Stomach (tissue), 4 donors: ENCODE data around the gene PRKCA.

Source experiments
- CTCF ChIP-seq, 7 experiments: fragments of 450-650 bp in 4 of 7; fragments of 200-600 bp in 3 of 7; sonication (generic) in 3 of 7; IDR thresholded peaks; one replicate each; pipeline ENCODE4 v1.5.1; 2016 to 2019; ENCODE audit warnings: antibody characterized with exemption in 7 of 7, control low read depth in 2 of 7, mild to moderate bottlenecking in 1 of 7
- EP300 ChIP-seq: sonication (generic); formaldehyde crosslinking; IDR thresholded peaks from one replicate; pipeline ENCODE4 v1.6.1; 2017; ENCODE audit warnings: antibody characterized with exemption
- POLR2A ChIP-seq, 4 donors: fragments of 450-650 bp; IDR thresholded peaks; one replicate each; pipeline ENCODE4 v1.6.1; 2016; ENCODE audit warnings: antibody characterized with exemption in 4 of 4, control low read depth in 2 of 4, mild to moderate bottlenecking in 1 of 4, moderate library complexity in 1 of 4
- POLR2AphosphoS5 ChIP-seq, 3 donors: sonication (generic); formaldehyde crosslinking; IDR thresholded peaks; one replicate each; pipeline ENCODE4 v1.6.1; 2016; ENCODE audit warnings: antibody characterized with exemption in 3 of 3

- TF ChIP-seq CTCF (IDR thresholded peaks at IDR 0.05) (no peak), POLR2A (IDR thresholded peaks at IDR 0.05) (no peak), POLR2AphosphoS5 (IDR thresholded peaks at IDR 0.05) (no peak), EP300 (no peak)
Measured at GRCh38 chr17:66491665-66492064, 189.3 kb downstream of the PRKCA start.
